A549 (cell line): Measurements from ENCODE around the gene GRSF1. TPM values are rescaled to one million over a fixed set of nuclear protein-coding genes. Genes with fewer than 3 reads are reported as not detected.

Experiments
- ATAC-seq, 2 experiments: fragments of 200-7000 bp in 1 of 2; fragments of >200 bp in 1 of 2; cut with Nextera tagmentation in 1 of 2; cut with Tn5 transposase in 1 of 2; 3 replicates each; pipeline versions ENCODE4 v1.8.0 to v1.9.1; 2018 to 2020; ENCODE audit warnings: mild to moderate bottlenecking in 1 of 2, moderate library complexity in 1 of 2
- CTCF ChIA-PET: fragments of 300-600 bp; sonication (Branson Sonifier 250); formaldehyde crosslinking; extraction: SDS; loops from one replicate; lab custom pipeline; 2021; ENCODE audit warnings: antibody characterized with exemption, inconsistent platforms; lab: Yijun Ruan, JAX
- POLR2A ChIA-PET: fragments of 350-600 bp; formaldehyde crosslinking; extraction: SDS; loops from one replicate; lab custom pipeline; 2021; ENCODE audit warnings: antibody characterized with exemption, inconsistent platforms; lab: Yijun Ruan, JAX
- DNase-seq, 2 experiments: peaks; one replicate each; pipeline versions ENCODE4 v3.0.0 to v3.0.0-alpha.2; 2011 to 2016; ENCODE audit warnings: low read depth in 1 of 2, low spot score in 1 of 2
- FAIRE-seq: peaks from 2 replicates; lab custom pipeline; 2011; peaks lifted over from hg19 to GRCh38; lab: Jason Lieb, UNC
- H3K27ac ChIP-seq, 2 experiments: fragments of >200 bp; sonication (Bioruptor Twin); formaldehyde crosslinking; 3 replicates each; pipeline ENCODE4 v1.5.1; 2016 to 2017
- H3K4me1 ChIP-seq: fragments of >200 bp; sonication (Bioruptor Twin); formaldehyde crosslinking; 3 replicates; pipeline ENCODE4 v1.6.1; 2016
- H3K4me2 ChIP-seq: fragments of >200 bp; sonication (Bioruptor Twin); formaldehyde crosslinking; 3 replicates; pipeline ENCODE4 v1.6.1; 2016
- H3K4me3 ChIP-seq: fragments of >200 bp; sonication (Bioruptor Twin); formaldehyde crosslinking; 3 replicates; pipeline ENCODE4 v1.5.1; 2016
- H3K9me3 ChIP-seq: fragments of >200 bp; sonication (Bioruptor Twin); formaldehyde crosslinking; 3 replicates; pipeline ENCODE4 v1.6.1; 2016
- BHLHE40 ChIP-seq: IDR thresholded peaks from 2 replicates; pipeline ENCODE4 v1.6.1; 2012; ENCODE audit warnings: low read depth, low read length, inconsistent platforms
- CBX8 ChIP-seq: fragments of 200-600 bp; sonication (generic); IDR thresholded peaks from 2 replicates; pipeline ENCODE4 v1.6.1; 2016
- CHD4 ChIP-seq: fragments of 200-600 bp; sonication (generic); IDR thresholded peaks from 2 replicates; pipeline ENCODE4 v1.6.1; 2016; ENCODE audit warnings: antibody characterized with exemption, mild to moderate bottlenecking, borderline replicate concordance
- EHF ChIP-seq: fragments of 250-450 bp; sonication (Bioruptor Pico); IDR thresholded peaks from 2 replicates; pipeline ENCODE4 v1.5.0; 2020; ENCODE audit warnings: mild to moderate bottlenecking
- EHMT2 ChIP-seq: fragments of 200-600 bp; sonication (generic); IDR thresholded peaks from 2 replicates; pipeline ENCODE4 v1.6.1; 2016; ENCODE audit warnings: antibody characterized with exemption, low read depth, mild to moderate bottlenecking, moderate library complexity
- ELK1 ChIP-seq: fragments of 150-350 bp; IDR thresholded peaks from 2 replicates; pipeline ENCODE4 v1.6.1; 2014; ENCODE audit warnings: low read depth, mild to moderate bottlenecking, low read length
- EP300 ChIP-seq, 2 experiments: fragments of >200 bp; sonication (Bioruptor Twin); formaldehyde crosslinking; IDR thresholded peaks; 2 replicates in 1 of 2; 3 replicates in 1 of 2; pipeline ENCODE4 v1.6.1; 2016 to 2017
- ESRRA ChIP-seq: fragments of 150-350 bp; IDR thresholded peaks from 2 replicates; pipeline ENCODE4 v1.6.1; 2014; ENCODE audit warnings: mild to moderate bottlenecking, low read length, borderline replicate concordance
- FOSB ChIP-seq: fragments of 250-450 bp; sonication (Bioruptor Pico); IDR thresholded peaks from 2 replicates; pipeline ENCODE4 v1.5.0; 2020; ENCODE audit warnings: mild to moderate bottlenecking, moderate library complexity
- FOSL2 ChIP-seq, 2 experiments: fragments of 450-650 bp in 1 of 2; fragments of >200 bp in 1 of 2; sonication (Bioruptor Twin) in 1 of 2; formaldehyde crosslinking; IDR thresholded peaks; 2 replicates each; pipeline versions ENCODE4 v1.5.0 to v1.6.1; 2016 to 2020; ENCODE audit warnings: mild to moderate bottlenecking in 1 of 2, moderate library complexity in 1 of 2
- GATA3 ChIP-seq: IDR thresholded peaks from 2 replicates; pipeline ENCODE4 v1.6.1; 2012; ENCODE audit warnings: borderline replicate concordance
- HOXB5 ChIP-seq: fragments of 250-450 bp; sonication (Bioruptor Pico); IDR thresholded peaks from 2 replicates; pipeline ENCODE4 v1.5.0; 2020; ENCODE audit warnings: mild to moderate bottlenecking, moderate library complexity
- JUN ChIP-seq, 2 experiments: fragments of >200 bp; sonication (Bioruptor Twin); formaldehyde crosslinking; IDR thresholded peaks; 2 replicates in 1 of 2; 3 replicates in 1 of 2; pipeline ENCODE4 v1.6.1; 2016 to 2017
- MYC ChIP-seq: IDR thresholded peaks from 2 replicates; pipeline ENCODE4 v1.6.1; 2012; ENCODE audit warnings: mild to moderate bottlenecking, inconsistent platforms, low read length, improper control_type of control experiment, borderline replicate concordance
- PHF8 ChIP-seq: fragments of 200-600 bp; sonication (generic); IDR thresholded peaks from 2 replicates; pipeline ENCODE4 v1.6.1; 2016; ENCODE audit warnings: low read depth, mild to moderate bottlenecking, antibody characterized with exemption, moderate library complexity, borderline replicate concordance
- POLR2A ChIP-seq: IDR thresholded peaks from 2 replicates; pipeline ENCODE4 v1.6.1; 2012; ENCODE audit warnings: mild to moderate bottlenecking, low read length
- RAD21 ChIP-seq, 2 experiments: fragments of >200 bp in 1 of 2; sonication (Bioruptor Twin) in 1 of 2; formaldehyde crosslinking in 1 of 2; IDR thresholded peaks in 1 of 2; conservative IDR thresholded peaks in 1 of 2; 2 replicates in 1 of 2; 3 replicates in 1 of 2; pipeline ENCODE4 v1.6.1; 2012 to 2018; ENCODE audit warnings: inconsistent platforms in 1 of 2
- RCOR1 ChIP-seq: fragments of 150-350 bp; IDR thresholded peaks from 2 replicates; pipeline ENCODE4 v1.6.1; 2014; ENCODE audit warnings: antibody characterized with exemption, low read length, low read depth
- RNF2 ChIP-seq: fragments of 200-600 bp; sonication (generic); IDR thresholded peaks from 2 replicates; pipeline ENCODE4 v1.6.1; 2016; ENCODE audit warnings: low read depth, mild to moderate bottlenecking, antibody characterized with exemption, moderate library complexity, borderline replicate concordance
- SMC3 ChIP-seq: fragments of >200 bp; sonication (Bioruptor Twin); formaldehyde crosslinking; IDR thresholded peaks from 3 replicates; pipeline ENCODE4 v1.6.1; 2018; ENCODE audit warnings: inconsistent platforms
- TFCP2L1 ChIP-seq: fragments of 250-450 bp; sonication (Bioruptor Pico); IDR thresholded peaks from 2 replicates; pipeline ENCODE4 v1.5.0; 2021; ENCODE audit warnings: mild to moderate bottlenecking
- TP53 ChIP-seq: fragments of 250-450 bp; sonication (Bioruptor Pico); IDR thresholded peaks from 2 replicates; pipeline ENCODE4 v1.5.0; 2021; ENCODE audit warnings: mild to moderate bottlenecking, moderate library complexity
- ZC3H11A ChIP-seq: fragments of 450-650 bp; IDR thresholded peaks from 2 replicates; pipeline ENCODE4 v1.6.1; 2014; ENCODE audit warnings: antibody characterized with exemption, mild to moderate bottlenecking
- ZNF302 ChIP-seq: fragments of 250-450 bp; sonication (Bioruptor Pico); IDR thresholded peaks from 2 replicates; pipeline ENCODE4 v1.9.0; 2021; ENCODE audit warnings: inconsistent platforms, mild to moderate bottlenecking, moderate library complexity
- ZSCAN20 ChIP-seq: fragments of 250-450 bp; sonication (Bioruptor Pico); IDR thresholded peaks from 2 replicates; pipeline ENCODE4 v1.8.0; 2022; ENCODE audit warnings: mild to moderate bottlenecking, moderate library complexity
- WGBS: methylation state at CpG from one replicate; pipeline ENCODE4 v1.1.6; 2017; ENCODE audit errors: missing lambda C conversion rate; 5-methylcytosine and 5-hydroxymethylcytosine counted together
- polyA plus RNA-seq, 4 experiments: library from polyadenylated mRNA; depleted of rRNA in 3 of 4; stranded (reverse); fragments of >200 nt; fragmentation: RNase III in 1 of 4; extraction: RNeasy Plus Mini Kit Qiagen cat#74134 plus additional on column Dnase treatment in 1 of 4; gene quantifications; 2 replicates in 3 of 4; 3 replicates in 1 of 4; pipeline ENCODE4 v1.2.3, GENCODE V29; 2011 to 2017
- TF ChIP-seq, protein P1 (sequence below): fragments of 200-600 bp; sonication (generic); IDR thresholded peaks from 2 replicates; pipeline ENCODE4 v1.6.1; 2016; ENCODE audit warnings: antibody characterized with exemption, mild to moderate bottlenecking, moderate library complexity

Gene GRSF1
- polyA plus RNA-seq, 2 of the 4 experiments (the other 2 are of a cell fraction) = 94.3 to 112 TPM

DNA sequence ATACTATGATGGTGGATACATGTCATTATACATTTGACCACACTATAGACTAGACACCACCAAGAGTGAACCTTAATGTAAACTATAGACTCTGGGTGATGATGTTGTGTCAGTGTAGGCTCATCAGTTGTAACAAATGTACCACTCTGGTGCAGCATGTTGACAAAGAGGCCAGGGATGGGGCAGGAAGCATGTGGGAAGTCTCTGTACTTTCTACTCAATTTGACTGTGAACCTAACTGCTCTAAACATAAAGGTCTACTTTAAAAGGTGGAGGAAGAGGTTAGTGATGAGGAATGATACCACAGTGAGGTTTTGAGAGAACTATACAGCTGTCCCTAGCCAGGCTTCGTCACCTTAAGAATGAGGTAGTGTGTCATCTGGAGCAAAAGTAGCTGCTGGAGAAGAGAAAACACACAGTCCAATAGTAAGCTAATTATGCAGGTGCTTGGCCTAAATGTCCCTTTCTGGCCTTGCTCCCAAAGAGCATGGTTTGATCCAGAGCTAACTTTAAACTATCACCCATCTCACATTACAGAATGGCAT is 38.4 kb downstream of the GRSF1 start:
- H3K4me1 ChIP-seq = peaks cover 3% of the 10 kb centered on the region; the same call in 1 of the 3 replicates
- no peak overlapping the region for H3K27ac ChIP-seq
- no peaks in the 10 kb centered on the region for H3K9me3 ChIP-seq
- CTCF ChIA-PET = interaction anchor here (0.6 kb wide), 2 partner anchors 16 to 21 kb away, joined by 3 read pairs; no protein-coding TSS in a partner anchor
- ATAC-seq (no peak), DNase-seq (no peak), FAIRE-seq (no peak)
- whole genome bisulfite sequencing = 83% methylated on average over 1 of the region's 1 CpG
- no peak overlapping the region for H3K4me3 ChIP-seq
- H3K4me2 ChIP-seq = no peak overlapping the region
- TF ChIP-seq BHLHE40 (no peak), RNF2 (no peak), EHMT2 (no peak), POLR2A (no peak), RAD21 (conservative IDR thresholded peaks at IDR 0.05 in 1 of 2, IDR thresholded peaks at IDR 0.05 in 1 of 2) (no peak), EP300 (IDR thresholded peaks at IDR 0.05) (no peak), ZNF302 (CRISPR knock-in tag) (no peak), ZC3H11A (no peak), MYC (no peak), CHD4 (no peak)
- TF ChIP-seq, all 56 proteins: peak for 0
- POLR2A ChIA-PET = no interaction called here

DNA sequence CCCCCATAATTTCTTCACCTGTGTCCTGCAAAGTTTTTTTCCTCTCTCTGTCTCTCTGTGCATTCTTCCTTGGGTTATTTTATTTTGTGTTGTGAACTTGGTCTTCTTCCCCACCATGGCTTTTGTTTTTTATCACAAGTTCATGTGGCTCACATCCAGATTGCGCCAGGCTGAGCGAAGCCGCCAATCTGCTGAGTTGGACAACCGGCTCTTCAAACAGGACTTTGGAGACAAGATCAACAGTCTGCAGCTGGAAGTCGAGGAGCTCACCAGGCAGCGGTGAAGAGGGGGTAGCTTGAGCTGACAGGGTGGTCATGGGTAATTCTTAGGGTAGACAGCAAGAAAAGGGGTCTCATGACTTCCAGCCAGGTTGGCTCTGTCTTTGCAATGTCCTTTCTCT is 46.1 kb downstream of the GRSF1 start:
- CTCF ChIA-PET = interaction anchor here (1.2 kb wide), 2 partner anchors 11 to 192 kb away, joined by 3 read pairs; no protein-coding TSS in a partner anchor
- Histone ChIP-seq H3K4me1 (no peaks in the 10 kb centered on the region), H3K9me3 (no peaks in the 10 kb centered on the region), H3K27ac (no peak overlapping the region), H3K4me2 (no peak overlapping the region), H3K4me3 (no peak overlapping the region)
- TF ChIP-seq EP300 (IDR thresholded peaks at IDR 0.05) = no peak
- no peak for TF ChIP-seq PHF8
- TF ChIP-seq FOSL2 (IDR thresholded peaks at IDR 0.05) = no peak
- no peak for TF ChIP-seq FOSL2 (CRISPR knock-in tag; IDR thresholded peaks at IDR 0.05)
- TF ChIP-seq, protein P1, sequence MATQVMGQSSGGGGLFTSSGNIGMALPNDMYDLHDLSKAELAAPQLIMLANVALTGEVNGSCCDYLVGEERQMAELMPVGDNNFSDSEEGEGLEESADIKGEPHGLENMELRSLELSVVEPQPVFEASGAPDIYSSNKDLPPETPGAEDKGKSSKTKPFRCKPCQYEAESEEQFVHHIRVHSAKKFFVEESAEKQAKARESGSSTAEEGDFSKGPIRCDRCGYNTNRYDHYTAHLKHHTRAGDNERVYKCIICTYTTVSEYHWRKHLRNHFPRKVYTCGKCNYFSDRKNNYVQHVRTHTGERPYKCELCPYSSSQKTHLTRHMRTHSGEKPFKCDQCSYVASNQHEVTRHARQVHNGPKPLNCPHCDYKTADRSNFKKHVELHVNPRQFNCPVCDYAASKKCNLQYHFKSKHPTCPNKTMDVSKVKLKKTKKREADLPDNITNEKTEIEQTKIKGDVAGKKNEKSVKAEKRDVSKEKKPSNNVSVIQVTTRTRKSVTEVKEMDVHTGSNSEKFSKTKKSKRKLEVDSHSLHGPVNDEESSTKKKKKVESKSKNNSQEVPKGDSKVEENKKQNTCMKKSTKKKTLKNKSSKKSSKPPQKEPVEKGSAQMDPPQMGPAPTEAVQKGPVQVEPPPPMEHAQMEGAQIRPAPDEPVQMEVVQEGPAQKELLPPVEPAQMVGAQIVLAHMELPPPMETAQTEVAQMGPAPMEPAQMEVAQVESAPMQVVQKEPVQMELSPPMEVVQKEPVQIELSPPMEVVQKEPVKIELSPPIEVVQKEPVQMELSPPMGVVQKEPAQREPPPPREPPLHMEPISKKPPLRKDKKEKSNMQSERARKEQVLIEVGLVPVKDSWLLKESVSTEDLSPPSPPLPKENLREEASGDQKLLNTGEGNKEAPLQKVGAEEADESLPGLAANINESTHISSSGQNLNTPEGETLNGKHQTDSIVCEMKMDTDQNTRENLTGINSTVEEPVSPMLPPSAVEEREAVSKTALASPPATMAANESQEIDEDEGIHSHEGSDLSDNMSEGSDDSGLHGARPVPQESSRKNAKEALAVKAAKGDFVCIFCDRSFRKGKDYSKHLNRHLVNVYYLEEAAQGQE = no peak
- no peak for TF ChIP-seq TP53 (CRISPR knock-in tag)
- TF ChIP-seq CBX8 = no peak
- TF ChIP-seq EHF (CRISPR knock-in tag) = no peak
- no peak for TF ChIP-seq ZSCAN20 (CRISPR knock-in tag)
- no peak for TF ChIP-seq ESRRA
- no peak for TF ChIP-seq HOXB5
- no peak for TF ChIP-seq TFCP2L1 (CRISPR knock-in tag)
- TF ChIP-seq GATA3 = no peak
- TF ChIP-seq FOSB (CRISPR knock-in tag) = no peak
- no peak for TF ChIP-seq ELK1
- TF ChIP-seq ZNF302 (CRISPR knock-in tag) = no peak
- no peak for TF ChIP-seq EHMT2
- TF ChIP-seq SMC3 = no peak
- TF ChIP-seq RCOR1 = no peak
- no peak for TF ChIP-seq JUN (IDR thresholded peaks at IDR 0.05)
- FAIRE-seq (no peak), ATAC-seq (no peak), DNase-seq (no peak)
- POLR2A ChIA-PET = no interaction called here
- 97% methylated on average over 5 of the region's 6 CpGs for WGBS
